HEK293T (cell line): Measurements from ENCODE around the gene ATAD1.

ENCODE experiments used
- CTCF ChIA-PET: fragments of 350-600 bp; formaldehyde crosslinking; extraction: SDS; loops from one replicate; lab custom pipeline; 2021; ENCODE audit warnings: antibody characterized with exemption, inconsistent platforms; lab: Yijun Ruan, JAX
- POLR2A ChIA-PET: fragments of 350-600 bp; formaldehyde crosslinking; extraction: SDS; loops from one replicate; lab custom pipeline; 2020; ENCODE audit warnings: antibody characterized with exemption, inconsistent platforms; lab: Yijun Ruan, JAX
- DNase-seq: peaks from one replicate; pipeline ENCODE4 v3.0.0; 2012; ENCODE audit warnings: mixed read lengths; ENCODE audit errors: extremely low spot score
- ARNT ChIP-seq: fragments of 450-650 bp; IDR thresholded peaks from 2 replicates; pipeline ENCODE4 v1.6.1; 2017; ENCODE audit warnings: mild to moderate bottlenecking
- BHLHE40 ChIP-seq: fragments of 450-650 bp; IDR thresholded peaks from 2 replicates; pipeline ENCODE4 v1.6.1; 2016; ENCODE audit warnings: mild to moderate bottlenecking, moderate library complexity, borderline replicate concordance
- CTBP1 ChIP-seq: fragments of 450-650 bp; IDR thresholded peaks from 2 replicates; pipeline ENCODE4 v1.6.1; 2016; ENCODE audit warnings: borderline replicate concordance
- ELF4 ChIP-seq: fragments of 450-650 bp; IDR thresholded peaks from 2 replicates; pipeline ENCODE4 v1.6.1; 2017; ENCODE audit warnings: antibody characterized with exemption
- FOXA1 ChIP-seq: fragments of 450-650 bp; IDR thresholded peaks from 2 replicates; pipeline ENCODE4 v1.6.1; 2016; ENCODE audit warnings: mild to moderate bottlenecking
- FOXK2 ChIP-seq: fragments of 450-650 bp; IDR thresholded peaks from 2 replicates; pipeline ENCODE4 v1.6.1; 2016; ENCODE audit warnings: mild to moderate bottlenecking
- FOXM1 ChIP-seq: fragments of 450-650 bp; IDR thresholded peaks from 2 replicates; pipeline ENCODE4 v1.6.1; 2017; ENCODE audit warnings: mild to moderate bottlenecking, borderline replicate concordance
- HDGF ChIP-seq: fragments of 450-650 bp; IDR thresholded peaks from 2 replicates; pipeline ENCODE4 v1.6.1; 2017; ENCODE audit warnings: antibody characterized with exemption, borderline replicate concordance
- L3MBTL2 ChIP-seq: fragments of 450-650 bp; conservative IDR thresholded peaks from 2 replicates; pipeline ENCODE4 v1.6.1; 2016; ENCODE audit warnings: mild to moderate bottlenecking
- LEF1 ChIP-seq: fragments of 450-650 bp; IDR thresholded peaks from 2 replicates; pipeline ENCODE4 v1.6.1; 2017; ENCODE audit warnings: mild to moderate bottlenecking, borderline replicate concordance
- NFRKB ChIP-seq: fragments of 450-650 bp; IDR thresholded peaks from 2 replicates; pipeline ENCODE4 v1.6.1; 2016; ENCODE audit warnings: mild to moderate bottlenecking, moderate library complexity
- PKNOX1 ChIP-seq: fragments of 450-650 bp; IDR thresholded peaks from 2 replicates; pipeline ENCODE4 v1.6.1; 2016
- SP1 ChIP-seq: fragments of 450-650 bp; IDR thresholded peaks from 2 replicates; pipeline ENCODE4 v1.6.1; 2017
- SUZ12 ChIP-seq: fragments of 450-650 bp; IDR thresholded peaks from 2 replicates; pipeline ENCODE4 v1.6.1; 2016; ENCODE audit warnings: mild to moderate bottlenecking
- TARDBP ChIP-seq: fragments of 450-650 bp; IDR thresholded peaks from 2 replicates; pipeline ENCODE4 v1.6.1; 2016
- ZNF384 ChIP-seq: fragments of 450-650 bp; IDR thresholded peaks from 2 replicates; pipeline ENCODE4 v1.6.1; 2016

ATAD1 gene

GRCh38 chr10:87782721-87783120 is 35.3 kb downstream of the ATAD1 start:
- TF ChIP-seq ARNT (no peak), FOXK2 (no peak), ELF4 (no peak), HDGF (no peak), TARDBP (no peak), LEF1 (no peak), NFRKB (no peak), CTBP1 (no peak), L3MBTL2 (no peak), SUZ12 (no peak), FOXA1 (no peak), FOXM1 (no peak), BHLHE40 (no peak), SP1 (no peak), ZNF384 (no peak), PKNOX1 (no peak)
- POLR2A ChIA-PET: no interaction called here
- CTCF ChIA-PET: interaction anchor here (0.7 kb wide), 1 partner anchor 40 kb away, joined by 4 read pairs; no protein-coding TSS in a partner anchor
- DNase-seq: no peak

GRCh38 chr10:87781545-87781944 is 36.5 kb downstream of the ATAD1 start:
- no peak for DNase-seq
- ChIA-PET CTCF (no interaction called here), POLR2A (no interaction called here)
- no peak for TF ChIP-seq HDGF
- no peak for TF ChIP-seq FOXA1
- TF ChIP-seq BHLHE40: no peak
- no peak for TF ChIP-seq LEF1

GRCh38 chr10:87776328-87776727 is 41.7 kb downstream of the ATAD1 start:
- ChIA-PET CTCF (no interaction called here), POLR2A (interaction anchor here (1.1 kb wide), 1 partner anchor 42 kb away, joined by 3 read pairs; the partner anchor contains the start of gene ATAD1)
- no peak for DNase-seq
- no peak for TF ChIP-seq FOXA1
- TF ChIP-seq ELF4: no peak
- no peak for TF ChIP-seq ZNF384
- TF ChIP-seq FOXK2: no peak
- TF ChIP-seq NFRKB: no peak
- TF ChIP-seq HDGF: no peak
- no peak for TF ChIP-seq SUZ12
- no peak for TF ChIP-seq PKNOX1
- TF ChIP-seq BHLHE40: no peak
- TF ChIP-seq SP1: no peak
- no peak for TF ChIP-seq ARNT
- no peak for TF ChIP-seq TARDBP
- TF ChIP-seq LEF1: no peak
- TF ChIP-seq CTBP1: no peak
- no peak for TF ChIP-seq L3MBTL2
- TF ChIP-seq FOXM1: no peak

- DNase-seq: no peak
- TF ChIP-seq FOXM1 (no peak), ARNT (no peak), CTBP1 (no peak), HDGF (no peak), FOXK2 (no peak), TARDBP (no peak), ZNF384 (no peak), PKNOX1 (no peak)
- CTCF ChIA-PET: interaction anchor here (0.6 to 0.7 kb wide), 2 partner anchors 84 to 232 kb away, joined by 3 read pairs; no protein-coding TSS in a partner anchor
- POLR2A ChIA-PET: interaction anchor here (1.1 kb wide), 1 partner anchor 42 kb away, joined by 3 read pairs; the partner anchor contains the start of gene ATAD1
These were observed 42.3 kb downstream of the ATAD1 start for GRCh38 chr10:87775766-87776165.

GRCh38 chr10:87771871-87772500 is 46.0 kb downstream of the ATAD1 start:
- ChIA-PET POLR2A (no interaction called here), CTCF (no interaction called here)
- peak; percentile 20 for DNase-seq
- TF ChIP-seq ZNF384: no peak
- TF ChIP-seq PKNOX1: no peak
- no peak for TF ChIP-seq CTBP1
- TF ChIP-seq SP1: no peak
- TF ChIP-seq L3MBTL2: no peak
- no peak for TF ChIP-seq FOXA1
- no peak for TF ChIP-seq FOXK2
- no peak for TF ChIP-seq NFRKB
- no peak for TF ChIP-seq ARNT
- no peak for TF ChIP-seq ELF4
- no peak for TF ChIP-seq HDGF
- no peak for TF ChIP-seq BHLHE40
- TF ChIP-seq LEF1: no peak
- no peak for TF ChIP-seq SUZ12
- TF ChIP-seq TARDBP: no peak
- TF ChIP-seq FOXM1: no peak
